Fibroblast of the aortic adventitia (primary cell): ENCODE data around the gene LETMD1. TPM values are rescaled to one million over a fixed set of nuclear protein-coding genes. Genes with fewer than 3 reads are reported as not detected.
"Not testable (repeated sequence)": the region's sequence is repeated elsewhere in the genome, so short reads cannot be mapped to it uniquely, and the experiment has no call there.

Source experiments
- DNase-seq: peaks from one replicate; pipeline ENCODE4 v3.0.0-alpha.2; 2010; ENCODE audit warnings: low read depth
- H3K4me3 ChIP-seq: 2 replicates; pipeline ENCODE4 v1.5.1; 2011; ENCODE audit warnings: low read depth, mild to moderate bottlenecking, control low read depth, low read length, moderate library complexity
- CTCF ChIP-seq: IDR thresholded peaks from 2 replicates; pipeline ENCODE4 v1.5.1; 2011; ENCODE audit warnings: mild to moderate bottlenecking, low read length, control low read depth, inconsistent platforms; ENCODE audit not compliant: insufficient read depth
- total RNA-seq: library from RNA; depleted of rRNA; stranded (reverse); fragments of >200 nt; gene quantifications from 2 replicates; pipeline ENCODE4 v1.2.3, GENCODE V29; 2012; ENCODE audit warnings: low replicate concordance

LETMD1 gene
- total RNA-seq, 1 donor: 40.6 TPM

GRCh38 chr12:51005671-51006070 lies 42.5 kb upstream of the LETMD1 start:
- no peak overlapping the region for H3K4me3 ChIP-seq
- TF ChIP-seq CTCF: no peak
- no peak for DNase-seq

- no peak overlapping the region for H3K4me3 ChIP-seq
- no peak for DNase-seq
- no peak for TF ChIP-seq CTCF
These were observed 39.6 kb upstream of the LETMD1 start for GRCh38 chr12:51008329-51009055.

GRCh38 chr12:51009056-51009440 lies 39.1 kb upstream of the LETMD1 start:
- no peak for DNase-seq
- H3K4me3 ChIP-seq: no peak overlapping the region
- TF ChIP-seq CTCF: no peak

GRCh38 chr12:51011955-51012354 lies 36.2 kb upstream of the LETMD1 start:
- no peak overlapping the region for H3K4me3 ChIP-seq
- no peak for TF ChIP-seq CTCF
- DNase-seq: no peak

GRCh38 chr12:51012570-51013236 lies 35.4 kb upstream of the LETMD1 start:
- no peak overlapping the region for H3K4me3 ChIP-seq
- TF ChIP-seq CTCF: no peak
- peak; percentile 14 for DNase-seq

GRCh38 chr12:51013441-51013840 lies 34.7 kb upstream of the LETMD1 start:
- no peak for DNase-seq
- H3K4me3 ChIP-seq: no peak overlapping the region
- TF ChIP-seq CTCF: no peak

- H3K4me3 ChIP-seq, DNase-seq: not testable (repeated sequence)
These were observed 33.7 kb upstream of the LETMD1 start for GRCh38 chr12:51014467-51014866.
